A673 (cell line): ENCODE data around the gene ARHGAP35.

Experiments used
- CTCF ChIP-seq: fragments of 300-800, 200-600 bp; sonication (generic); conservative IDR thresholded peaks from 2 replicates; pipeline ENCODE4 v1.5.1; 2017; ENCODE audit warnings: low read depth, mild to moderate bottlenecking, antibody characterized with exemption, low read length, moderate library complexity, mixed read lengths
- EZH2 ChIP-seq: fragments of 200-600 bp; sonication (generic); IDR thresholded peaks from 2 replicates; pipeline ENCODE4 v1.6.1; 2017; ENCODE audit warnings: borderline replicate concordance, low read depth, mild to moderate bottlenecking, mixed read lengths, antibody characterized with exemption, low read length; ENCODE audit not compliant: poor library complexity, severe bottlenecking

GRCh38 chr19:46904114-46905060 is 43.6 kb downstream of the ARHGAP35 start:
- TF ChIP-seq CTCF (no peak), EZH2 (no peak)
